Choroid plexus epithelial cell (primary cell): ENCODE results near the gene IFIT1B.

Experiments
- DNase-seq: peaks from one replicate; pipeline ENCODE4 v3.0.0-alpha.2; 2010; ENCODE audit warnings: low read depth
- H3K4me3 ChIP-seq: 2 replicates; pipeline ENCODE4 v1.5.1; 2011; ENCODE audit warnings: low read depth, mild to moderate bottlenecking, control low read depth, low read length, moderate library complexity
- CTCF ChIP-seq: conservative IDR thresholded peaks from 2 replicates; pipeline ENCODE4 v1.5.1; 2011; ENCODE audit warnings: low read depth, mild to moderate bottlenecking, control low read depth, inconsistent platforms, low read length, moderate library complexity

Gene IFIT1B

GRCh38 chr10:89427629-89428028, 49.8 kb downstream of the IFIT1B start:
- TF ChIP-seq CTCF = no peak
- peak; percentile 89 for DNase-seq
- H3K4me3 ChIP-seq = no peak overlapping the region

DNA sequence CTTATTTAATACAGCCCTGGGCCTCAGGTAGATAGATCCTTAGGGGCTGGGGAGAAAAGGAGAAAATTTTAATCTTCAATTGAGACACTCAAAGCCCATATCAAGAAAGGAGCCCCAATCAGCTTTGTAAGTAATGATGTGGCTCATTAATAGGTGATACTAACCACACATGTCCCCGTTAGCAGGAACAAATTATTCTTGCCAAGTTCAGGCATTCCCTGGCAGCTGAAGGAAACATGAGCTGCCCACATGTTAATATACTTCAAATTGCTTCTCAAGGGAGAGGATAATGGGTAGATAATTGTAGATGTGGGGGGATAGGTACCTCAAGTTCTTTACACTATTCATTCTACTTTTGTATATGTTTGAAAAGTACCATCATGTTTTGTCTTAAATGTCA, 51.0 kb downstream of the IFIT1B start:
- no peak overlapping the region for H3K4me3 ChIP-seq
- TF ChIP-seq CTCF = no peak
- DNase-seq = peak; percentile 33

- TF ChIP-seq CTCF = no peak
- peak; percentile 95 for DNase-seq
- H3K4me3 ChIP-seq = no peak overlapping the region
Observed at GRCh38 chr10:89431977-89432376, 54.1 kb downstream of the IFIT1B start.
